GM23338 (cell line): ENCODE results near the gene BBX. TPM values are rescaled to one million over a fixed set of nuclear protein-coding genes. Genes with fewer than 3 reads are reported as not detected.

Source experiments
- ATAC-seq: fragments of 200-7000 bp; cut with Tn5 transposase; 3 replicates; pipeline ENCODE4 v1.9.1; 2020
- DNase-seq: peaks from one replicate; pipeline ENCODE4 v3.0.0-alpha.2; 2015; ENCODE audit warnings: low spot score
- H2AFZ ChIP-seq: fragments of 200-600 bp; sonication (generic); 2 replicates; pipeline ENCODE4 v1.8.0; 2016; ENCODE audit warnings: antibody characterized with exemption, mild to moderate bottlenecking, moderate library complexity
- H3F3A ChIP-seq: fragments of 200-600 bp; sonication (generic); replicated peaks from 2 replicates; pipeline ENCODE4 v1.8.0; 2017; ENCODE audit warnings: antibody characterized with exemption, mixed run types, low read depth
- H3K27ac ChIP-seq: fragments of 200-600 bp; sonication (generic); 2 replicates; pipeline ENCODE4 v1.6.1; 2016; ENCODE audit warnings: low read depth
- H3K27me3 ChIP-seq: fragments of 200-600 bp; sonication (generic); 2 replicates; pipeline ENCODE4 v1.8.0; 2016; ENCODE audit warnings: mild to moderate bottlenecking, mixed run types, moderate library complexity; ENCODE audit not compliant: insufficient read depth
- H3K36me3 ChIP-seq: fragments of 200-600 bp; sonication (generic); 2 replicates; pipeline ENCODE4 v1.8.0; 2016; ENCODE audit warnings: mild to moderate bottlenecking; ENCODE audit not compliant: insufficient read depth
- H3K4me1 ChIP-seq: fragments of 200-600 bp; sonication (generic); 2 replicates; pipeline ENCODE4 v1.8.0; 2016; ENCODE audit warnings: mild to moderate bottlenecking, moderate library complexity; ENCODE audit not compliant: insufficient read depth
- H3K4me2 ChIP-seq: fragments of 200-600 bp; sonication (generic); 2 replicates; pipeline ENCODE4 v1.7.1; 2017; ENCODE audit warnings: mixed run types
- H3K4me3 ChIP-seq: fragments of 200-600 bp; sonication (generic); 2 replicates; pipeline ENCODE4 v1.6.1; 2016; ENCODE audit warnings: mixed run types
- H3K79me2 ChIP-seq: fragments of 200-600 bp; sonication (generic); replicated peaks from 2 replicates; pipeline ENCODE4 v1.8.0; 2017; ENCODE audit warnings: mild to moderate bottlenecking; ENCODE audit not compliant: insufficient read depth
- H3K9me2 ChIP-seq: fragments of 200-600 bp; sonication (generic); 2 replicates; pipeline ENCODE4 v1.8.0; 2017; ENCODE audit not compliant: insufficient read depth
- H4K20me1 ChIP-seq: fragments of 200-600 bp; sonication (generic); replicated peaks from 2 replicates; pipeline ENCODE4 v1.8.0; 2017; ENCODE audit warnings: mild to moderate bottlenecking; ENCODE audit not compliant: insufficient read depth
- H3K27ac Mint-ChIP-seq: 2 replicates; pipeline ENCODE4 v1.8.0; 2020; ENCODE audit warnings: inconsistent platforms, mild to moderate bottlenecking, moderate library complexity, mixed read lengths
- H3K27me3 Mint-ChIP-seq: 3 replicates; pipeline ENCODE4 v1.8.0; 2022; ENCODE audit warnings: low read depth, mild to moderate bottlenecking, moderate library complexity, mixed read lengths, inconsistent platforms; ENCODE audit not compliant: insufficient read depth, poor library complexity
- H3K36me3 Mint-ChIP-seq: 3 replicates; pipeline ENCODE4 v1.8.0; 2021; ENCODE audit warnings: low read depth, mild to moderate bottlenecking, inconsistent platforms, moderate library complexity, mixed read lengths
- H3K4me1 Mint-ChIP-seq: 3 replicates; pipeline ENCODE4 v1.8.0; 2020; ENCODE audit warnings: mild to moderate bottlenecking, inconsistent platforms, mixed read lengths
- H3K4me3 Mint-ChIP-seq: 3 replicates; pipeline ENCODE4 v1.8.0; 2021; ENCODE audit warnings: moderate library complexity, mild to moderate bottlenecking, inconsistent platforms, mixed read lengths
- H3K9me3 Mint-ChIP-seq: 3 replicates; pipeline ENCODE4 v1.8.0; 2020; ENCODE audit warnings: moderate library complexity, mild to moderate bottlenecking, inconsistent platforms, mixed read lengths
- CREB1 ChIP-seq: fragments of 250-450 bp; sonication (Bioruptor Pico); IDR thresholded peaks from 2 replicates; pipeline ENCODE4 v1.5.0; 2020; ENCODE audit warnings: low read depth, mild to moderate bottlenecking, moderate library complexity
- CTCF ChIP-seq, 2 experiments: fragments of 200-600 bp in 1 of 2; sonication (generic) in 1 of 2; conservative IDR thresholded peaks; 2 replicates each; pipeline versions ENCODE4 v1.5.1 to v1.6.1; 2016 to 2017; ENCODE audit warnings: antibody characterized with exemption in 2 of 2, low read depth in 2 of 2, mild to moderate bottlenecking in 2 of 2, moderate library complexity in 1 of 2
- ETS1 ChIP-seq: IDR thresholded peaks from 2 replicates; pipeline ENCODE4 v1.6.1; 2016; ENCODE audit warnings: antibody characterized with exemption
- EZH2 ChIP-seq: fragments of 200-600 bp; sonication (generic); IDR thresholded peaks from one replicate; pipeline ENCODE4 v1.8.0; 2017; ENCODE audit warnings: antibody characterized with exemption, mild to moderate bottlenecking, low read depth; ENCODE audit not compliant: unreplicated experiment
- EZH2phosphoT487 ChIP-seq: fragments of 200-600 bp; sonication (generic); IDR thresholded peaks from one replicate; pipeline ENCODE4 v1.8.1; 2018; ENCODE audit warnings: antibody characterized with exemption; ENCODE audit not compliant: unreplicated experiment
- JUNB ChIP-seq: IDR thresholded peaks from one replicate; pipeline ENCODE4 v1.6.1; 2016; ENCODE audit warnings: antibody characterized with exemption; ENCODE audit not compliant: unreplicated experiment
- POLR2AphosphoS5 ChIP-seq: IDR thresholded peaks from 2 replicates; pipeline ENCODE4 v1.6.1; 2016; ENCODE audit warnings: antibody characterized with exemption, low read depth
- REST ChIP-seq: IDR thresholded peaks from one replicate; pipeline ENCODE4 v1.6.1; 2018; ENCODE audit warnings: antibody characterized with exemption; ENCODE audit not compliant: unreplicated experiment
- STAT1 ChIP-seq: IDR thresholded peaks from one replicate; pipeline ENCODE4 v1.6.1; 2016; ENCODE audit warnings: antibody characterized with exemption; ENCODE audit not compliant: unreplicated experiment
- ZNF114 ChIP-seq: fragments of 250-450 bp; sonication (Bioruptor Pico); IDR thresholded peaks from 2 replicates; pipeline ENCODE4 v1.5.0; 2020; ENCODE audit warnings: mild to moderate bottlenecking, moderate library complexity
- ZNF331 ChIP-seq: fragments of 250-450 bp; sonication (Bioruptor Pico); IDR thresholded peaks from 2 replicates; pipeline ENCODE4 v1.5.0; 2020; ENCODE audit warnings: low read depth, mild to moderate bottlenecking, moderate library complexity
- ZNF462 ChIP-seq: fragments of 250-450 bp; sonication (Bioruptor Pico); IDR thresholded peaks from 2 replicates; pipeline ENCODE4 v1.5.0; 2020; ENCODE audit warnings: mild to moderate bottlenecking, moderate library complexity
- polyA plus RNA-seq: library from polyadenylated mRNA; unstranded; fragments of >200 nt; fragmentation: Nextera tagmentation; extraction: Ambion mirVana; gene quantifications from 2 replicates; pipeline ENCODE4 v1.2.1, GENCODE V29; 2016
- total RNA-seq: library from RNA; depleted of rRNA; stranded (reverse); fragments of >200 nt; shearing (Covaris generic); gene quantifications from 2 replicates; pipeline ENCODE4 v1.2.3, GENCODE V29; 2014

Gene BBX
- total and polyA plus RNA-seq, 2 experiments from 2014 or later = 35.2 to 44.1 TPM

- no peak for TF ChIP-seq EZH2
- no peak for TF ChIP-seq ZNF114 (CRISPR knock-in tag)
- no peak for TF ChIP-seq ETS1
- TF ChIP-seq ZNF331 (CRISPR knock-in tag) = no peak
Observed at GRCh38 chr3:107578523-107578922, 55.8 kb downstream of the BBX start (continued).

- TF ChIP-seq CREB1 = no peak
- no peak for TF ChIP-seq JUNB
- TF ChIP-seq STAT1 = no peak
- no peak for TF ChIP-seq EZH2phosphoT487
- TF ChIP-seq EZH2 = no peak
- TF ChIP-seq REST = no peak
- no peak for TF ChIP-seq ZNF331 (CRISPR knock-in tag)
- no peak for TF ChIP-seq ZNF462 (CRISPR knock-in tag)
- TF ChIP-seq ZNF114 (CRISPR knock-in tag) = no peak
- TF ChIP-seq CTCF (conservative IDR thresholded peaks at IDR 0.05; ENCODE audit: low read depth in 2 of 2) = no peak
- TF ChIP-seq POLR2AphosphoS5 = no peak
- peak; percentile 69 for ATAC-seq
- no peaks in the 10 kb centered on the region for H3K27me3 ChIP-seq
- no peaks in the 10 kb centered on the region for H4K20me1 ChIP-seq
- H3K4me1 ChIP-seq = peaks cover 33% of the 10 kb centered on the region
- Mint-ChIP-seq H3K4me1 (peaks cover 32% of the 10 kb centered on the region), H3K27ac (peak overlapping the region; percentile 60; the same call in 1 of the 2 replicates), H3K9me3 (no peaks in the 10 kb centered on the region), H3K27me3 (no peaks in the 10 kb centered on the region), H3K4me3 (no peak overlapping the region), H3K36me3 (no peaks in the 10 kb centered on the region)
- no peak overlapping the region for H3K4me2 ChIP-seq
- peak; percentile 18 for DNase-seq
- no peak overlapping the region for H3K4me3 ChIP-seq
- H3K27ac ChIP-seq = no peak overlapping the region
- no peaks in the 10 kb centered on the region for H3F3A ChIP-seq
- no peaks in the 10 kb centered on the region for H3K9me2 ChIP-seq
- H3K79me2 ChIP-seq = no peaks in the 10 kb centered on the region; the same call in 1 of the 2 replicates
- H2AFZ ChIP-seq = no peak overlapping the region
- no peaks in the 10 kb centered on the region for H3K36me3 ChIP-seq
Observed at GRCh38 chr3:107579371-107579770, 56.6 kb downstream of the BBX start.
